PC-3 (cell line): Measurements from ENCODE around the gene EPN2.

Source experiments
- CTCF ChIP-seq: fragments of 300-600 bp; sonication (generic); conservative IDR thresholded peaks from 2 replicates; pipeline ENCODE4 v1.5.1; 2017; ENCODE audit warnings: antibody characterized with exemption, low read depth, mild to moderate bottlenecking, low read length
- EZH2 ChIP-seq: fragments of 300-600 bp; sonication (generic); IDR thresholded peaks from one replicate; pipeline ENCODE4 v1.6.1; 2017; ENCODE audit warnings: antibody characterized with exemption, mild to moderate bottlenecking, low read length; ENCODE audit not compliant: unreplicated experiment

- TF ChIP-seq CTCF: no peak
- TF ChIP-seq EZH2: no peak
Observed at GRCh38 chr17:19381361-19381740, 144.2 kb downstream of the EPN2 start.
